HG02943 (cell line): ENCODE data around the gene ARID5A.
"Not testable (repeated sequence)": the region's sequence is repeated elsewhere in the genome, so short reads cannot be mapped to it uniquely, and the experiment has no call there.

Experiments used
- ATAC-seq: cut with Tn5 transposase; IDR thresholded peaks from one replicate; pipeline ENCODE4 v1.9.1; 2021; ENCODE audit warnings: mild to moderate bottlenecking, low read depth, moderate library complexity; ENCODE audit not compliant: unreplicated experiment

Gene ARID5A

GRCh38 chr2:96536445-96537065 is at the start of gene ARID5A:
Gene ARID5A (plus strand): TSS chr2:96536752. CDS start chr2:96536827, 75 bp downstream.
- ATAC-seq = peak; percentile 43

- ATAC-seq = no peak
Observed at GRCh38 chr2:96489261-96489660, 47.3 kb upstream of the ARID5A start.

- no peak for ATAC-seq
Observed at GRCh38 chr2:96489663-96490062, 46.9 kb upstream of the ARID5A start.

- no peak for ATAC-seq
Observed at GRCh38 chr2:96491860-96492497, 44.6 kb upstream of the ARID5A start.

GRCh38 chr2:96493072-96493471 is 43.5 kb upstream of the ARID5A start:
- no peak for ATAC-seq

GRCh38 chr2:96494188-96494587 is 42.4 kb upstream of the ARID5A start:
- no peak for ATAC-seq

GRCh38 chr2:96495982-96496629 is 40.4 kb upstream of the ARID5A start:
- ATAC-seq = no peak

GRCh38 chr2:96498021-96498431 is 38.5 kb upstream of the ARID5A start:
- no peak for ATAC-seq

GRCh38 chr2:96498611-96499010 is 37.9 kb upstream of the ARID5A start:
- not testable (repeated sequence) for ATAC-seq

GRCh38 chr2:96499061-96499960 is 37.2 kb upstream of the ARID5A start:
- no peak for ATAC-seq

GRCh38 chr2:96500385-96501066 is 36.0 kb upstream of the ARID5A start:
- no peak for ATAC-seq

GRCh38 chr2:96501471-96501874 is 35.1 kb upstream of the ARID5A start:
- ATAC-seq = no peak

GRCh38 chr2:96501886-96502810 is 34.4 kb upstream of the ARID5A start:
- no peak for ATAC-seq

GRCh38 chr2:96502891-96503636 is 33.5 kb upstream of the ARID5A start:
- ATAC-seq = no peak

GRCh38 chr2:96503637-96504243 is 32.8 kb upstream of the ARID5A start:
- no peak for ATAC-seq

- ATAC-seq = no peak
Observed at GRCh38 chr2:96505231-96505889, 31.2 kb upstream of the ARID5A start, which contains the start of gene NEURL3. Gene NEURL3 (minus strand): TSS chr2:96505357. CDS start chr2:96505286, 71 bp downstream.
